Activated CD8-positive, alpha-beta T cell treated with anti-CD3 and anti-CD28 coated beads, Interleukin-2, amount 10 ng/mL, durations not matched to agents 7 days and 5 days (primary cell): ENCODE measurements around the gene SCYGR6. TPM values are rescaled to one million over a fixed set of nuclear protein-coding genes. Genes with fewer than 3 reads are reported as not detected.
"Not testable (repeated sequence)": the region's sequence is repeated elsewhere in the genome, so short reads cannot be mapped to it uniquely, and the experiment has no call there.

Source experiments
- ATAC-seq: fragments of 150-1000 bp; cut with Tn5 transposase; one replicate; pipeline ENCODE4 v1.10.0; 2021; ENCODE audit warnings: moderate library complexity
- CTCF ChIA-PET: fragments of 350-600 bp; sonication (Branson Sonifier 250); formaldehyde crosslinking; loops from one replicate; lab custom pipeline; 2021; ENCODE audit warnings: antibody characterized with exemption; lab: Charles Lee
- POLR2A ChIA-PET: fragments of 350-600 bp; sonication (Branson Sonifier 250); formaldehyde crosslinking; loops from one replicate; lab custom pipeline; 2021; ENCODE audit warnings: antibody characterized with exemption; lab: Charles Lee
- DNase-seq: peaks from one replicate; pipeline ENCODE4 v3.0.0-alpha.2; 2020
- H3K27ac Mint-ChIP-seq: one replicate; pipeline ENCODE4 v1.8.0; 2021; ENCODE audit warnings: mild to moderate bottlenecking, mixed read lengths
- H3K27me3 Mint-ChIP-seq: one replicate; pipeline ENCODE4 v1.8.0; 2021; ENCODE audit warnings: low read depth, mixed read lengths
- H3K36me3 Mint-ChIP-seq: one replicate; pipeline ENCODE4 v1.8.0; 2021; ENCODE audit warnings: low read depth, mixed read lengths
- H3K4me1 Mint-ChIP-seq: one replicate; pipeline ENCODE4 v1.8.0; 2021; ENCODE audit warnings: low read depth, mixed read lengths
- H3K4me3 Mint-ChIP-seq: one replicate; pipeline ENCODE4 v1.8.0; 2021; ENCODE audit warnings: mild to moderate bottlenecking, mixed read lengths
- H3K9me3 Mint-ChIP-seq: one replicate; pipeline ENCODE4 v1.8.0; 2022; ENCODE audit warnings: mixed read lengths; ENCODE audit not compliant: insufficient read depth
- total RNA-seq, 2 experiments: library from RNA; stranded (reverse); gene quantifications; one replicate each; pipeline ENCODE4 v1.2.3, GENCODE V29; 2021

Gene SCYGR6, protein sequence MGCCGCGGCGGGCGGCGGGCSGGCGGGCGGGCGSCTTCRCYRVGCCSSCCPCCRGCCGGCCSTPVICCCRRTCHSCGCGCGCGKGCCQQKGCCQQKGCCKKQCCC
- total RNA-seq, result not detected

- POLR2A ChIA-PET, result no interaction called here
- no peak for ATAC-seq
- H3K4me1 Mint-ChIP-seq, result no peaks in the 10 kb centered on the region
- H3K4me3 Mint-ChIP-seq, result no peak within 1 kb of the TSS
- no peaks in the 10 kb centered on the region for H3K9me3 Mint-ChIP-seq
- H3K27ac Mint-ChIP-seq, result no peak within 1 kb of the TSS
- H3K27me3 Mint-ChIP-seq, result peaks cover 2% of the 10 kb centered on the region
- H3K36me3 Mint-ChIP-seq, result no peaks in the 10 kb centered on the region
- DNase-seq, result no peak
- CTCF ChIA-PET, result no interaction called here
Observed at GRCh38 chr2:227724394-227725039, at the start of gene SCYGR6. Gene SCYGR6, minus strand, starts transcription at chr2:227724757. Its CDS starts 0 bp downstream, at chr2:227724757.

- no peaks in the 10 kb centered on the region for H3K9me3 Mint-ChIP-seq
- no peaks in the 10 kb centered on the region for H3K4me1 Mint-ChIP-seq
- no peak overlapping the region for H3K4me3 Mint-ChIP-seq
- no peaks in the 10 kb centered on the region for H3K36me3 Mint-ChIP-seq
- no peaks in the 10 kb centered on the region for H3K27me3 Mint-ChIP-seq
- DNase-seq (no peak), ATAC-seq (no peak)
- H3K27ac Mint-ChIP-seq, result no peak overlapping the region
- ChIA-PET CTCF (interaction anchor here (0.6 to 1.5 kb wide), 2 partner anchors 87 to 89 kb away, joined by 3 to 6 read pairs; no protein-coding TSS in a partner anchor), POLR2A (no interaction called here)
Observed at GRCh38 chr2:227774011-227774624, 49.6 kb upstream of the SCYGR6 start.

DNA sequence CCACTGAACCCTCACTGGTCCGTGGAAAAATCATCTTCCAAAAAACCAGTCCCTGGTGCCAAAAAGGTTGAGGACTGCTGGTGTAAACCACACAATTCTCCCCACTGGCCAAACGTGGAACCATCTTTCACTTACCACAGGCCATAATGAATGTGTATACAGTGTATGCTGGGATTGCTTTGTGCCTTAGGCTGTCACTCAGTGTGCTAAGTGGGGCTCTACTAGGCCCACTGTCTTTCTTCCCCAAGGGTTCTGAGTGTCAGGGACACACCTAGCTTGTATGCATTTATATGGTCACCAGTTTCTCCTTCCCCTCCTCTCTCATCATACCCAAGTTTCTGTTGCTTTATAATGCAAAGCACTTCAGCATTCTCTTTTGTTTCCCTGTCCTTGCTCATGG lies 48.4 kb upstream of the SCYGR6 start:
- CTCF ChIA-PET, result no interaction called here
- Mint-ChIP-seq H3K9me3 (no peaks in the 10 kb centered on the region), H3K27me3 (no peaks in the 10 kb centered on the region), H3K4me3 (no peak overlapping the region), H3K27ac (no peak overlapping the region), H3K36me3 (no peaks in the 10 kb centered on the region), H3K4me1 (no peaks in the 10 kb centered on the region)
- DNase-seq (no peak), ATAC-seq (no peak)
- POLR2A ChIA-PET, result no interaction called here

GRCh38 chr2:227772197-227772661 lies 47.7 kb upstream of the SCYGR6 start:
- no peak for ATAC-seq
- ChIA-PET CTCF (no interaction called here), POLR2A (no interaction called here)

DNA sequence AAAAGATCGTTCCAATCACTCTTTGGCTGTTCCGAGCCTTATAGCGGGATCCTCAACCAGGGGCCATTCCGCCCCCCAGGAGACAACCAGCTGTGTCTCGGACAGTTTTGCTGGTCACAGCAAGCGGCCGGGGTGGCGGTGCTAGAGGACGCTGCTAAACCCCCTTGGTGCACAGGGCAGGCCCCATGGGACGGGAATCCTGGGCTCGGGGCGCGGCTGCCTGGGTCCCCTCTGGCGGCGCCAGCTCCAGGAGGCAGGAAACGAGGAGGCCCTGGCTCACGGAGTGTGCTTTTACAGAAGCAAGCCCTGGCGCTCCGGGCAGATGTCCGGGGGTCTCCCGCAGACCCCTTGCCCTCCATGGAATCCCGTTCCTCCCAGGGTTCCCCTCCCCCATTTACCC lies 43.3 kb upstream of the SCYGR6 start:
- no peaks in the 10 kb centered on the region for H3K4me1 Mint-ChIP-seq
- ChIA-PET POLR2A (no interaction called here), CTCF (interaction anchor here (1.1 to 3.8 kb wide), 2 partner anchors 109 to 110 kb away, joined by 3 to 46 read pairs; no protein-coding TSS in a partner anchor)
- H3K27ac Mint-ChIP-seq, result no peak overlapping the region
- DNase-seq, result no peak
- H3K27me3 Mint-ChIP-seq, result no peaks in the 10 kb centered on the region
- H3K9me3 Mint-ChIP-seq, result no peaks in the 10 kb centered on the region
- no peak overlapping the region for H3K4me3 Mint-ChIP-seq
- no peak for ATAC-seq
- no peaks in the 10 kb centered on the region for H3K36me3 Mint-ChIP-seq

More at GRCh38 chr2:227772197-227772661, 47.7 kb upstream of the SCYGR6 start:
- no peak for DNase-seq
- Mint-ChIP-seq H3K4me1 (no peaks in the 10 kb centered on the region), H3K27ac (no peak overlapping the region), H3K4me3 (no peak overlapping the region), H3K9me3 (no peaks in the 10 kb centered on the region), H3K36me3 (no peaks in the 10 kb centered on the region), H3K27me3 (no peaks in the 10 kb centered on the region)

GRCh38 chr2:227766373-227766883 lies 41.9 kb upstream of the SCYGR6 start:
- ChIA-PET POLR2A (no interaction called here), CTCF (interaction anchor here (0.6 to 3.8 kb wide), 36 partner anchors 10 to 1774 kb away, joined by 3 to 46 read pairs (median 3); no protein-coding TSS in a partner anchor)
- Mint-ChIP-seq H3K27ac (no peak overlapping the region), H3K9me3 (no peaks in the 10 kb centered on the region), H3K27me3 (no peaks in the 10 kb centered on the region), H3K4me1 (no peaks in the 10 kb centered on the region), H3K36me3 (no peaks in the 10 kb centered on the region), H3K4me3 (no peak overlapping the region)
- DNase-seq (peak; percentile 64), ATAC-seq (peak; percentile 85)

DNA sequence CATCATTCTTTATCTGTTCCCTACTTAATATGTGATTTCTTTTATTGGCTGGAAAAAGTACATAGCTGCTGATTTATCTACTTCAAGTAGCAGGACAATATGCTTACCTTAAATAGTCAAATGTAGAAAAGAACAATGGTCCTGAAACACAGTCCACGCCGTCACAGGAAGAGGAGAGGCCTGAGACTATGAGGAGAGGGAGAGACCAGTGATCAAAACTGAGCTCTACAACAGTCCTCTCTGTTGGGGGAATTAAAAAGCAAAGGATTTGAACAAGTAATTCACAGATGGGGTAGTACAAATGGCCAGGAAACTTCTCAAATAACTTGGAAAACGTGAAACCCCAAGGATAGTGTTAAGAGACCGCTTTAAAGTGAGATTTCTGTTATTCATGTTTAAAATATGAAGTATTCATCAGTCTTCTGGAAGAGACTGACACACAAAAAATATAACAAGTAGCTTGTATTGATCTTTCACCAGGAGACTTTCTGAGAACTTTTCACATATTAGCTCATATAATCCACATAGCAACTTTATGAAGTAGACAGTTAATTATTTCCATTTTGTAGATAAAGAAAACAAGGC lies 41.3 kb upstream of the SCYGR6 start:
- Mint-ChIP-seq H3K4me3 (no peak overlapping the region), H3K4me1 (no peaks in the 10 kb centered on the region), H3K9me3 (no peaks in the 10 kb centered on the region), H3K27ac (no peak overlapping the region), H3K36me3 (no peaks in the 10 kb centered on the region), H3K27me3 (no peaks in the 10 kb centered on the region)
- no peak for DNase-seq
- no peak for ATAC-seq
- ChIA-PET CTCF (interaction anchor here (0.6 to 3.8 kb wide), 35 partner anchors 9 to 1773 kb away, joined by 3 to 46 read pairs (median 3); no protein-coding TSS in a partner anchor), POLR2A (no interaction called here)

- DNase-seq (no peak), ATAC-seq (no peak)
- Mint-ChIP-seq H3K4me3 (no peak overlapping the region), H3K9me3 (no peaks in the 10 kb centered on the region), H3K4me1 (no peaks in the 10 kb centered on the region), H3K27me3 (no peaks in the 10 kb centered on the region), H3K27ac (no peak overlapping the region), H3K36me3 (no peaks in the 10 kb centered on the region)
- CTCF ChIA-PET, result no interaction called here
- POLR2A ChIA-PET, result no interaction called here
Observed at GRCh38 chr2:227761740-227762476, 37.4 kb upstream of the SCYGR6 start.

- no peaks in the 10 kb centered on the region for H3K4me1 Mint-ChIP-seq
- CTCF ChIA-PET, result no interaction called here
- no peak for ATAC-seq
- H3K27me3 Mint-ChIP-seq, result no peaks in the 10 kb centered on the region
- H3K27ac Mint-ChIP-seq, result no peak overlapping the region
- H3K36me3 Mint-ChIP-seq, result no peaks in the 10 kb centered on the region
- POLR2A ChIA-PET, result no interaction called here
- H3K9me3 Mint-ChIP-seq, result no peaks in the 10 kb centered on the region
- no peak overlapping the region for H3K4me3 Mint-ChIP-seq
- DNase-seq, result no peak
Observed at GRCh38 chr2:227759411-227760118, 35.0 kb upstream of the SCYGR6 start.

DNA sequence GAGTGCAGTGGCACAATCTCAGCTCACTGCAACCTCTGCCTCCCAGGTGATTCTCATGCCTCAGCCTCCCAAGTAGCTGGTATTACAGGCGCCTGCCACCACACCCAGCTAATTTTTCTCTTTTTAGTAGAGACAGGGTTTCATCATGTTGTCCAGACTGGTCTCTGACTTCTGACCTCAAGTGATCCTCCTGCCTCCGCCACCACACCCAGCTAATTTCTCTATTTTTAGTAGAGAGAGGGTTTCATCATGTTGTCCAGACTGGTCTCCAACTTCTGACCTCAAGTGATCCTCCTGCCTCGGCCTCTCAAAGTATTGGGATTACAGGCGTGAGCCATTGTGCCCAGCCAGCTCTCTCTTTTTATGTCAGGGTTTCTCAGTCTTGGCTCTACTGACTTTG lies 31.7 kb upstream of the SCYGR6 start:
- H3K36me3 Mint-ChIP-seq, POLR2A ChIA-PET, H3K4me3 Mint-ChIP-seq, ATAC-seq, H3K27ac Mint-ChIP-seq, H3K9me3 Mint-ChIP-seq, H3K27me3 Mint-ChIP-seq, H3K4me1 Mint-ChIP-seq, DNase-seq: not testable (repeated sequence)
- CTCF ChIA-PET, result interaction anchor here (0.9 to 1.3 kb wide), 2 partner anchors 10 kb away, joined by 3 to 5 read pairs; no protein-coding TSS in a partner anchor

DNA sequence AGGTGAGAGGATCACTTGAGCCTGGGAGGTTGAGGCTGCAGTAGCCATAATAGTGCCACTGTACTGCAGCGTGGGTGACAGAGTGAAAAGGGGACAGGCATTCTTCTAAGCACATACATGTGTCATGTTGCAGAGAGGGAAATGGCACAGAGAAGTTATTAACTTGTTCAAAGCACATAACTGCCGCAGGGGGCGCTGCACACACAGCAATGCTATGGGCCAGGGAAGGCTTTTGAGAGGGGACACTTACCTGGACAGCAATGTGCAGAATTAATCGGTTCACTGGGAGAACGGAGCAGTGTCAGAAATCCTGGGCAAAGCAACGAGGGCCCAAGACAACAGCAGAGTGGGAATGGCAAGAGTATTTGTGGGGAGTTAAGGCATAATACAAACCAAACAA lies 23.5 kb upstream of the SCYGR6 start:
- Mint-ChIP-seq H3K4me3 (no peak overlapping the region), H3K27me3 (peaks cover 3% of the 10 kb centered on the region), H3K9me3 (no peaks in the 10 kb centered on the region), H3K4me1 (no peaks in the 10 kb centered on the region), H3K36me3 (no peaks in the 10 kb centered on the region), H3K27ac (no peak overlapping the region)
- ChIA-PET POLR2A (no interaction called here), CTCF (no interaction called here)
- no peak for DNase-seq
- no peak for ATAC-seq
